HCEC 1CT (cell line): ENCODE data around the gene MRPS10.
"Not testable (repeated sequence)": the region's sequence is repeated elsewhere in the genome, so short reads cannot be mapped to it uniquely, and the experiment has no call there.

Experiments used
- DNase-seq: peaks from one replicate; pipeline ENCODE4 v3.0.0-alpha.2; 2017

MRPS10 gene

DNA sequence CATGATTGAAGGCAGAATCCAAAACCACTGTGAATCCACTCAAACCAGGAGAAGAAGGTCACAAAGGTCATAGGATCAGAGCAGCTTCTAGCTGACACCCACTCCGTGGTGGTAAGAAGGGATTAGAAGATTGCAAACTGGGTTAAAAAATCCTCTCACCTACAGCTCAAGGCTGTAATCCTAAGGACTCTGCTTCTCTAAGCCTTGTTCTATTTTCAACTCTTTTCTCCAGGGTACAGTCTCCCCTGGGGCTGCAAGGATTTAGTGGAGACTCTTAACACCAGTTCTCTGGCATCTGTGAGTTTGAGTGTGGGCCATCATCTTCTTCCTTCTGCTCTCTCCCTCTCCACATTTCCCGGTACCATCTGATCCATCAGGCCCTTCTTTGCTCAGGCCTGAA lies 44.6 kb downstream of the MRPS10 start, which contains the start of gene GUCA1A:
Gene GUCA1A, plus strand, starts transcription at position 264 of the 400 bp plus-strand sequence. CDS start 250 bp downstream, outside the sequence.
- no peak for DNase-seq

DNA sequence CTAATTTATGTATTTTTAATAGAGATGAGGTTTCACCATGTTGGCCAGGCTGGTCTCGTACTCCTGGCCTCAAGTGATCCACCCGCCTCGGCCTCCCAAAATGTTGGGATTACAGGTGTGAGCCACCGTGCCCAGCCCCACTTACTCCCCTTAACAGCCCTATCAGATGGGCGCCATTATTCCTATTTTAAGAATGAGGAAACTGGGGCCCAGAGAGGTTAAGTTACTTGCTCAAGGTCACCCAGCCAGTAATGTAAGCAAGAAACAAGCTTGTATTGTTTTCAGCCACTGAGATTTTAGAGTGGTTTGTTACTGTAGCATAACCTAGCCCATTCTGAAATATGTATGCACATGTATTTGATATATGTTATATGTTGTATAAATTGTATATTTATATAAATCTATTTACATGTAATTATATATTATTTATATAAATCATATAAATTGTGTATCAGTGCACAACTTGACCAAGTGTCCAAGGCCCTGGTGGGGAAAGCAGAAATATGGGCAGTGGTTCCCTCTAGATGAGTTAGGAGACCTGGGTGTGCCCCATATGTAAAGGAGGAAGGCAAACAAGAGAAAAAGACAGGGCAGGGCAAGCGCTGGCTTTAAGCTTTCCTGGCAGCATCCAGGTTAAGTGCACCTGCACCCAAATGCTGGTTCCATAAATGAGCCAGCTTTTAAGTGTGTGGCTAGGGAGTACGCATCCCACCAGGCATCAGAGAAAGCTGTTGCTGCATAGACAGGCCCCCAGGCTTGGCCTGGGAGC lies 45.7 kb downstream of the MRPS10 start:
- no peak for DNase-seq

DNA sequence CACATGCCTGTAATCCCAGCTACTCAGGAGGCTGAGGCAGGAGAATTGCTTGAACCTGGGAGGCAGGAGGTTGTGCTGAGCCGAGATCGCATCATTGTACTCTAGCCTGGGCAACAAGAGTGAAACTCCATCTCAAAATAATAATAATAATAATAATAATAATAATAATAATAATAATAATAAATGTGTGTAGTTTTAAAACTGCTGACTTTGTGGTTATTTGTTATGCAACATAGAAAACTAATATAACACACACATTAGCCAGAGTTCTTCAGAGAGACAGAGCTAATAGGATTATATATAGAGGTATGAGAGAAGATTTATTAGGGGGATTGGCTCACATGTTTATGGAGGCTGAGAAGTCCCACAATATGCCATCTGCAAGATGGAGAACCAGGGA lies 47.9 kb downstream of the MRPS10 start:
- not testable (repeated sequence) for DNase-seq

DNA sequence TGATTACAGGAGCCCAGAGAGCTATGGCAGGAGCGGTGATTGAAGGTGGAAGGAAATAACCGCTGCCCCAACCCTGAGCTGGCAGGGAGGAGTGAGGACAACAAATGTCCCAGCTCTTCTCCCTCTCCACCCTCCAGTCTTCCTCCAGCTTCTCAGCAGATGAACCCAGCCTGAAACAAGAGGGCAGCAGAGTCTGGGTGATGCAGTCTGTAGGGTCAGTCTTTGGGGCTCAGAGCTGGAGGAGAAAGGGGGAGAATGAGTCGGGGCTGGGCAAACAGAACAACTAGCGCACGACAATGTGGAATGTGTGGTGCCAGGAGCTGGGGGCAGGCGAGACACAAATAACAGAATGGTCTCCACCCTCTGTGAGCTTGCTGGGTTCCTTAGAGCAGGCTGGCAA lies 49.0 kb downstream of the MRPS10 start:
- DNase-seq = peak; percentile 4

DNA sequence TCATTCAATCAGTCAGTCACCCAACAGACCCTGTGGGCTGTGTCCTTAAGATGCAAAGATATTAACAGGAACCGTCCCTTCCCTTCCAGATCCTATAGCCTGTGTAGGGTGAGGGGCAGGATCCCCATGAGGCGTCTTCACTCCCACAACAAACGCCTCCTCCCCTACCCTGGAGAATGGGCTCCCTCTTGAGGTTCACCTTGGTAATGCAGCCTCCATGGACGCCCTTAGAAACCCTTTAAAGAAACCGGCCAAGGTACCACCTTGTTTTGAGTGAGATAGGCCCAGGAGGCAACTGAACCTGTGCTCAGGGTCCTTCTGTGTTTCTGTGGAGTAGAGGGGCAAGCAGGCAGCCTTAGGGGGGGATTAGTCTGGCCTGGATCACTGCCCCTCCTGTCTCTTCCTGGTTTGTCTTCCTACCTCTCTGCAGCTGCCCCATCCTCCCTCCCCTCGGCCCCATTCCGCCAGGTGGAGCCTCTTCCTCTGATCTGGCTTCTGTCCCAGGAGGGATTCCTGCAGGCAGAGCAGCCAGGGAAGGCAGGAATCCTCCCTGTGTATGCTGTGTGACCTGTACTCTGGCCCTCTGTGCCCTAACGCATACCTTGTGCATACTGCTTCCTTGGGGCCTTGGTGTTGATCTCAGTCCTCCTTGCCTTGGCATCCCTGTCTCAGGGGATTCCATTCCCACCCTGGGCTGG lies 51.1 kb downstream of the MRPS10 start:
- DNase-seq = peak; percentile 20

DNA sequence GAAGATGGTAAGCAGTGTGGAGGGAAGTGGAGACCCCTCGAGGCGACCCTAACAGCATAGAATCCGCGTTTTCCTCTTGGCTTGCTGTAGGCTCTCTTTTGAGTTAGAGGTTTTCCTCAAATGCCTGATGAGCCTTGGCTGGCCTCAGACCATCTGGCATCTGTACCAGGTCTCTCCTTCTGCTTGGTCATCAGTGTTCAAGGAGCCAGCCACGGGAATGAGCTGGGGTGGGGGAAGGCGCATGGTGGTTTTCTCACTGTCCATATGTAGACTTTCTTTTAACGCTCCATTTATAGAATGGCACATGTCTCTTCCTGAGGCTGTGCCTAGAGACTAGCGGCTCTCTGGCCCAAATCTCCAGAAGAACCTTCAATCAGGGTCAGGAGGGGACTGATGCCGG lies 52.6 kb downstream of the MRPS10 start:
- DNase-seq = no peak

DNA sequence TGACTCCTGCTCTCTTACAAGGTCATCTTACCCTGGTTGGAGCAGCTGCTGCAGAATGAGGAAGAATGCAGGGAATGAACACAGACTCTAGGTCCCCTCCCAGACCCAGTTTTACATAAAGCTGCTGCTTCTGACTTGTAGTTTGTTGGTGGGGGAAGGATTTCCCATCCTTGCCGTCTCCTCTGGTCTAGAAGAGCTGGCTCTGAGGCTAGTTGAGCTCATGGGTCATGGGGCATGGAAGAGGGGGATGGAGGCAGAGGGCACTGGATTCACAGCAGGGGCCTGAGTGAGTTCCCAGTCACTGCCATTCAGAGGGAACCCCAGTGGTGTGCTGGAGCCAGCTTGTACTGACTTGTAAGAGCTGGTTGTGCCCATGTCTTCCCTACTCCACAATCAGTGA lies 53.7 kb downstream of the MRPS10 start:
- no peak for DNase-seq

DNA sequence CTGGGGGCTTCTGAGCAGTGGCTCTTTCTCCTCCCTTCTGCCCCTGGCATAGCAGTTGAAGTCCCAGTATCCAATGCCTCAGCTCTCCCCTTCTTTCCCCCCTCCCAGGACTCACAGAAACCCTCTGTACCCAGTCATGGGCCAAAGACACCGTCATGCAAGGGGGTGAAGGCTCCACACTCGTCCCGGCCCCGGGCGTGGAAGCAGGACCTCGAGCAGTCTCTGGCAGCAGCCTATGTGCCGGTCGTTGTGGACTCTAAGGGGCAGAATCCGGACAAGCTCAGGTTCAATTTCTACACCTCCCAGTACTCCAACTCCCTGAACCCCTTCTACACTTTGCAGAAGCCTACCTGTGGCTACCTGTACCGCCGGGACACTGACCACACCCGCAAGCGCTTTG lies 54.8 kb downstream of the MRPS10 start:
- DNase-seq = no peak

DNA sequence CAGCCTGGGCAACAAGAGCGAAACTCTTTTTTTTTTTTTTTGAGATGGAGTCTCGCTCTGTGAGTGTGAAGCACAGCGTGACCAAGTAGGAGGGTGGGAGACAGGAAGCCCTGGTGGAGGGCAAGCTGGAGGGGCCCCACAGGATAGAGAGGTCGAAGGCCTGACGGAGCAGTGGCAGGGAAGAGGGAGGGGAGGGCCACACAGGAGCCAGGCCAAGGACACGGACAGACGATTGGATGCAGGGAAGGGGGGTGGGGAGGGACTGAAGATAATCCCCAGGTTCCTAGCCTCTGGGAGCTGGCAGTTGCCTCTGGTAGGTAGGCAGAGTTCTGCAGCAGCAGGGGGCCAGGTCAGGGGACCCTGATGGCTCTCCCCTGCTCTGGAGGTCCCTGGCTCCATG lies 55.3 kb downstream of the MRPS10 start:
- DNase-seq = no peak

DNA sequence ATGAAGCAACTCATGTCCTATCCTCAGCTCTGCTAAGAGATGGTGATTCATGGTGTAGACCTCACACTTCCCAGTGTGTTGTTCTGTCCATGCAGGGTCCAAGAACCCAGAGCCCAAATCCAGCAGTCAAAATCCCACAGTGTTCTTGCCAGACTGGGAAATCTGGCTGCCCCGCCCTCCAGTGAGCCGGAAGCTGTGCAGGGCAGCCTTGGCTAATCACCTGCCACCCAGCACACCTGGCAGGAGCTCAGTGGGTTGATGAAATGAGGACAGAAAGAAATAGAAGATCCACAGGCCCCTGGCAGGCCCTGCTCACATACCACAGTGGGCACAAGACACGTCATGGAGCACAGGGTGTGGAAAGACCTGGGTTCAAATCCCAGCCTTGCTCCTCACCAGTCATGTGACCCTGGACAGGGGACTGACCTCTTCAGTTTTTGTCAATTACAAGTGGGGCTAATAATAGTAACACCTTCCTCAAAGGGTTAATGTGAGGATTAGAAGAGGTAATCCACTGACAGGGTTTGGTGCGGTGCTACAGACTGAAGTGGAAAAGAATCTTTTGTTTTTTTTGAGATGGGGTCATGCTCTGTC lies 58.1 kb downstream of the MRPS10 start:
- DNase-seq = no peak

DNA sequence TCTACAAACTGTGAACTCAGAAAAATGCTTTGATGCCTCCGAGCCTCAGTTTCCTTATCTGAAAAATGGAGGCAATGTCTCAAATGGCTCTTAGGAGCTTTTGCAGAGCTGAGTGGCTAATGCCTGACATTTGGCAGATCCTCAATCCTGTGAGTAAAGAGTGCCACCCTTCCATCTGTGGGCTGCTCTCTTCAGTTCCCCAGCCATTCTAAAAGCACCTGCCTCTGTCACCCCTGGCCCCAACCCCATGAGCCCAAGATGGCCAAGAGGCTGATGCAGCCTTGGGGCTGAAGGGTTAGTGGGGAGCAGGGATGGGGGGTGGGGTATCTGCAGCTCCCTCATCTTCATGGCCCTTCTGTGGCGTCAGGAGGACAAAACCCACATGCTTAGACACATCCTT lies 59.0 kb downstream of the MRPS10 start:
- DNase-seq = no peak

DNA sequence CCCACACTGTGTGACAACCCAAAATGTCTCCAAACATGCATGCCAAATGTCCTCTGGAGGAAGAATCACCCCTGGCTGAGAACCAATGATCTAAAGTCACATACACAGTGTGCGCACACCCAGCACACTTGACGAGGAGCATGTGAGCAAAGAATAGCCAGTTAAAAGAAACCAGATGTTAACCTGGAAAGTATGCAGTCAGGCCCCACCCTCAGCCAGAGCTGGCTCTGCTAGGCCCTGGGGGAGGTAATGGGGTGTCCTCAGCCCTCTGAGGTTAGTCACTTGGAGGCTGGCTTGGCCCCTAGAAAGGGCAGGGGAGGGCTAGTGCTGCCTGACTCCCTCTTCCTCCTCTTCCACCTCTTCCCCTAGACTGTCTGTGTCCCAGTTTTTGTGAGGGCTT lies 59.6 kb downstream of the MRPS10 start:
- no peak for DNase-seq
